HepG2 (cell line): ENCODE measurements around the gene CLIC3. TPM values are rescaled to one million over a fixed set of nuclear protein-coding genes. Genes with fewer than 3 reads are reported as not detected.
A peak's percentile ranks its signal among the peaks of the same experiment; 100 is the strongest.

Source experiments
- CENPBD1 ChIP-seq: sonication (generic); formaldehyde crosslinking; IDR thresholded peaks from 2 replicates; pipeline ENCODE4 v1.8.0; 2022; ENCODE audit warnings: missing genetic modification reagents, low read depth, mild to moderate bottlenecking, borderline replicate concordance
- CENPT ChIP-seq: sonication (generic); formaldehyde crosslinking; IDR thresholded peaks from 2 replicates; pipeline ENCODE4 v1.8.0; 2022; ENCODE audit warnings: low read depth, mild to moderate bottlenecking, moderate library complexity, missing genetic modification reagents
- NFATC3 ChIP-seq: sonication (generic); formaldehyde crosslinking; IDR thresholded peaks from 2 replicates; pipeline ENCODE4 v1.5.1; 2020; ENCODE audit warnings: mild to moderate bottlenecking, missing genetic modification reagents
- PBX3 ChIP-seq: sonication (generic); formaldehyde crosslinking; IDR thresholded peaks from 2 replicates; pipeline ENCODE4 v1.8.1; 2023; ENCODE audit warnings: missing genetic modification reagents, inconsistent platforms, borderline replicate concordance
- PCBP2 ChIP-seq: fragments of 200-400 bp; formaldehyde crosslinking; optimal IDR thresholded peaks from 2 replicates; pipeline ENCODE3; 2018; ENCODE audit warnings: low read length, low read depth; ENCODE audit not compliant: poor library complexity, severe bottlenecking
- PRDM15 ChIP-seq: sonication (generic); formaldehyde crosslinking; IDR thresholded peaks from 2 replicates; pipeline ENCODE4 v1.4.0; 2020; ENCODE audit warnings: missing genetic modification reagents
- RXRA ChIP-seq: sonication (generic); formaldehyde crosslinking; IDR thresholded peaks from 2 replicates; pipeline ENCODE4 v1.5.1; 2020; ENCODE audit warnings: missing genetic modification reagents
- SNAPC4 ChIP-seq: sonication (generic); formaldehyde crosslinking; IDR thresholded peaks from 2 replicates; pipeline ENCODE4 v1.4.0; 2020; ENCODE audit warnings: mild to moderate bottlenecking, missing genetic modification reagents
- ZBTB37 ChIP-seq: sonication (generic); formaldehyde crosslinking; IDR thresholded peaks from 2 replicates; pipeline ENCODE4 v1.4.0; 2020; ENCODE audit warnings: mild to moderate bottlenecking, missing genetic modification reagents
- ZMAT3 ChIP-seq: sonication (generic); formaldehyde crosslinking; conservative IDR thresholded peaks from 2 replicates; pipeline ENCODE4 v1.7.0; 2021; ENCODE audit warnings: missing genetic modification reagents
- ZNF274 ChIP-seq: sonication (generic); formaldehyde crosslinking; IDR thresholded peaks from 2 replicates; pipeline ENCODE4 v1.5.1; 2020; ENCODE audit warnings: mild to moderate bottlenecking, missing genetic modification reagents
- ZNF431 ChIP-seq: sonication (generic); formaldehyde crosslinking; IDR thresholded peaks from 2 replicates; pipeline ENCODE4 v1.9.0; 2022; ENCODE audit warnings: missing genetic modification reagents, low read depth, mild to moderate bottlenecking, borderline replicate concordance
- ZNF616 ChIP-seq: sonication (generic); formaldehyde crosslinking; IDR thresholded peaks from 2 replicates; pipeline ENCODE4 v1.5.0; 2020; ENCODE audit warnings: low read depth, mild to moderate bottlenecking, missing genetic modification reagents
- ZNF83 ChIP-seq: sonication (generic); formaldehyde crosslinking; IDR thresholded peaks from 2 replicates; pipeline ENCODE4 v1.4.0; 2020; ENCODE audit warnings: missing genetic modification reagents, mild to moderate bottlenecking, borderline replicate concordance
- polyA plus RNA-seq, 8 experiments: library from polyadenylated mRNA; depleted of rRNA in 3 of 8; stranded (reverse) in 7 of 8; unstranded in 1 of 8; fragments of >200 nt; fragmentation: Illumina TruSeq in 4 of 8; extraction: Trizol in 4 of 8; gene quantifications; 2 replicates each; pipeline versions ENCODE4 v1.2.1 to v1.2.3, GENCODE V29; 2011 to 2016; ENCODE audit warnings: low read depth in 4 of 8, missing spikeins in 1 of 8, mixed read lengths in 1 of 8; ENCODE audit not compliant: insufficient read depth in 1 of 8
- total RNA-seq, 5 experiments: library from RNA; depleted of rRNA; stranded (reverse); fragments of >200 nt; fragmentation: Illumina TruSeq; extraction: Trizol; gene quantifications; 2 replicates each; pipeline ENCODE4 v1.2.3, GENCODE V29; 2016; ENCODE audit warnings: low read depth in 1 of 5
- TF ChIP-seq, protein P1 (sequence below): sonication (generic); formaldehyde crosslinking; IDR thresholded peaks from 2 replicates; pipeline ENCODE4 v1.5.0; 2020; ENCODE audit warnings: missing genetic modification reagents, mild to moderate bottlenecking, borderline replicate concordance

CLIC3 gene
- total and polyA plus RNA-seq, 2 of the 13 experiments (the other 11 are each of a cell fraction or from before 2014, with no cell fraction given): 0.51 to 1.5 TPM

DNA sequence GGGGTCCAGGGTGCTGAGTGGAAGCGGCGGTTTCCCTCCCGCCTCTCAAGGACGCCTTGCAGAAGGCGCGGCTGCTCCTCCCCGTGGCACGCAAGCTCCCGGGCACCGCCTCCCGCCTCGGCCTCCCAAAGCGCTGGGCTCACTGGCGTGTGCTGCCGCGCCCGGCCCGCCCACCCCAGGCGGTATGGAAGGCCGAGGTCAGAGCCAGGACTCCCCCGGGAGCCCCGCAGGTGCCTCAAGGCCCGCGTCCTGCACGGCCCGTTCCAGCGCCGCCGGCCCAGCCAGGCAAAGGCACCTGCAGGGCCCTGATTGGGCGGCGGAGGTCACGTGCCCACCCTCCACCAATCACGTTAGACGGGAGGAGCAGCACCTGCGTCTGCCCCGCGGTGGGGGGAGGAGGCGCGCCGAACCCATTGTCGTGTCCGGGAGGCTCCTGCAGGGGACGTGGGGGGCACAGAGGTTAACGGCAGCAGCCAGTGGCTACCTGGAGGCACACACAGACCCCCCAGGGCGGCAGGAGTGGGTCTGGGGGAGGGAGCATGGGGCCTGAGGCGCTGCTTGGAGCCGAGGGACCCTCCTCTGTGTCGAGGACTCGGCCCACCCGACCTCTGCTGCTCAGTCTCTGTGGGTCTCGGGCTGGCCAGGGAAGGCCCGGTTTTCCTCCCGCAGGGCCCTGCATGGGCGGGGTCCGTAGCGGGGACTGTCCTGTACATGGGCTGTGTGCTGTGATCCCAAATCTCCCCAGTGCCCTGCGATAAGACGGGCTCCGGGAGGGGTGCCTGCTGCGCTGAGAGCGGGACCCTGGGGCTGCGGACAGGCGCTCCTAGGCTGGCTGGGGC lies 46.3 kb downstream of the CLIC3 start (continued):
- TF ChIP-seq, protein P1, sequence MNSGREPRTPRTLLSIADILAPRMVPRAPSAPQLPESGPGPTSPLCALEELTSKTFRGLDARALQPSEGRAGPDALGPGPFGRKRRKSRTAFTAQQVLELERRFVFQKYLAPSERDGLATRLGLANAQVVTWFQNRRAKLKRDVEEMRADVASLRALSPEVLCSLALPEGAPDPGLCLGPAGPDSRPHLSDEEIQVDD: no peak
- TF ChIP-seq ZMAT3 (CRISPR knock-in tag): peak; percentile 56; the same call in 1 of the 2 replicates
- TF ChIP-seq CENPT (CRISPR knock-in tag): peak; percentile 39; the same call in 1 of the 2 replicates
- no peak for TF ChIP-seq PRDM15
- TF ChIP-seq PBX3 (CRISPR knock-in tag): no peak
- TF ChIP-seq ZNF431 (CRISPR knock-in tag): no peak
- no peak; the same call in 1 of the 2 replicates for TF ChIP-seq ZNF616 (CRISPR knock-in tag)
- no peak for TF ChIP-seq SNAPC4 (CRISPR knock-in tag)
- TF ChIP-seq NFATC3 (CRISPR knock-in tag): no peak
- TF ChIP-seq RXRA (CRISPR knock-in tag): peak; percentile 85
- TF ChIP-seq CENPBD1 (CRISPR knock-in tag): no peak; the same call in 1 of the 2 replicates
- TF ChIP-seq PCBP2: no peak
- TF ChIP-seq ZBTB37 (CRISPR knock-in tag): no peak
- TF ChIP-seq ZNF274: no peak
- peak; percentile 78; the same call in 1 of the 2 replicates for TF ChIP-seq ZNF83 (CRISPR knock-in tag)
